Left colon (tissue), 2 donors: Measurements from ENCODE around the gene CAPN12. TPM values are rescaled to one million over a fixed set of nuclear protein-coding genes. Genes with fewer than 3 reads are reported as not detected.

ENCODE experiments used
- ATAC-seq: fragments of 200-7000 bp; cut with Tn5 transposase; one replicate; pipeline ENCODE4 v1.9.1; 2020; ENCODE audit warnings: mild to moderate bottlenecking, moderate library complexity
- DNase-seq, 2 donors: peaks; one replicate each; pipeline ENCODE4 v3.0.0-alpha.2; 2020
- intact Hi-C, 2 donors: fragments of 100-400 bp; cut with DNase I in 1 of 2; cut with micrococcal nuclease in 1 of 2; formaldehyde crosslinking; loops; one replicate each; pipeline versions ENCODE4 v1.11.2 to v1.14.0; 2022; cut with DNase I, micrococcal nuclease
- total RNA-seq, 2 donors: library from RNA; stranded (reverse); fragmentation: NEBNext Ultra II Directional; extraction: Animal tissue kit (Norgen Biotek cat#: 25700); gene quantifications; one replicate each; pipeline ENCODE4 v1.2.1, GENCODE V29; 2021
- donor health status: DM: no; HTN: no; CAD: no.
- donor health status: DM: yes; HTN: yes; CAD: no.

CAPN12 gene
- total RNA-seq, 2 donors from 2014 or later, result 10.1 to 10.2 TPM

- no peak for DNase-seq
- intact Hi-C loops, result no loop called here
- no peak for ATAC-seq
Observed at GRCh38 chr19:38692458-38693379, 51.6 kb downstream of the CAPN12 start.

GRCh38 chr19:38691938-38692457 is 52.3 kb downstream of the CAPN12 start:
- intact Hi-C loops, result no loop called here
- DNase-seq, result peak in 1 of 2 donors; percentile 75
- ATAC-seq, result no peak

- intact Hi-C loops, result no loop called here
- no peak for DNase-seq
- ATAC-seq, result no peak
Observed at GRCh38 chr19:38690832-38691231, 53.4 kb downstream of the CAPN12 start.

GRCh38 chr19:38690146-38690545 is 54.1 kb downstream of the CAPN12 start:
- ATAC-seq (no peak), DNase-seq (no peak)
- intact Hi-C loops, result no loop called here

- ATAC-seq, result no peak
- intact Hi-C loops, result no loop called here
- DNase-seq, result no peak
Observed at GRCh38 chr19:38687837-38688378, 56.4 kb downstream of the CAPN12 start.

GRCh38 chr19:38686530-38686888 is 57.8 kb downstream of the CAPN12 start:
- no peak for ATAC-seq
- no peak for DNase-seq
- intact Hi-C loops, result no loop called here

- ATAC-seq (no peak), DNase-seq (no peak)
- intact Hi-C loops, result no loop called here
Observed at GRCh38 chr19:38685666-38686529, 58.4 kb downstream of the CAPN12 start.

- ATAC-seq (no peak), DNase-seq (no peak)
- intact Hi-C loops, result no loop called here
Observed at GRCh38 chr19:38684862-38685665, 59.2 kb downstream of the CAPN12 start.

- intact Hi-C loops, result no loop called here
- DNase-seq (peak; percentile 69 to 93), ATAC-seq (peak; percentile 71)
Observed at GRCh38 chr19:38684078-38684861, 60.0 kb downstream of the CAPN12 start.

GRCh38 chr19:38683393-38684077 is 60.7 kb downstream of the CAPN12 start:
- ATAC-seq (peak; percentile 69), DNase-seq (peak; percentile 84 to 93)
- intact Hi-C loops, result no loop called here

- ATAC-seq, result no peak
Observed at GRCh38 chr19:38682872-38683392, 61.3 kb downstream of the CAPN12 start.

GRCh38 chr19:38682195-38682867 is 61.9 kb downstream of the CAPN12 start:
- DNase-seq (no peak), ATAC-seq (no peak)
- intact Hi-C loops, result no loop called here

More at GRCh38 chr19:38682872-38683392, 61.3 kb downstream of the CAPN12 start:
- no peak for DNase-seq
- intact Hi-C loops, result no loop called here

Other genes starting within 250 kb of the CAPN12 start
- 1 to 10 TPM; 2.9 to 6.6 TPM for gene MAP4K1, start 126.5 kb downstream of the CAPN12 start, total RNA-seq
- gene EIF3K, start 125.3 kb downstream of the CAPN12 start, total RNA-seq, result 100 to 1,000 TPM; 343 to 430 TPM
- gene ACTN4, start 96.8 kb downstream of the CAPN12 start, total RNA-seq, result 1,000 to 10,000 TPM in 1 of 2 donors, 100 to 1,000 TPM in 1; 971 to 1,150 TPM
- gene LGALS7, start 29.0 kb upstream of the CAPN12 start, total RNA-seq, result not detected
- not detected for gene LGALS7B, start 44.7 kb upstream of the CAPN12 start, total RNA-seq
- gene LGALS4, start 68.5 kb upstream of the CAPN12 start, total RNA-seq, result 1,000 to 10,000 TPM; 7,382 to 8,588 TPM
- 100 to 1,000 TPM; 292 to 483 TPM for gene ECH1, start 87.3 kb upstream of the CAPN12 start, total RNA-seq
- gene HNRNPL, start 105.5 kb upstream of the CAPN12 start, total RNA-seq, result 100 to 1,000 TPM; 269 to 281 TPM
- 1 to 10 TPM; 3.2 to 3.4 TPM for gene RINL, start 133.8 kb upstream of the CAPN12 start, total RNA-seq
- 10 to 100 TPM; 32.9 to 39.9 TPM for gene SIRT2, start 155.1 kb upstream of the CAPN12 start, total RNA-seq
- 10 to 100 TPM; 32.1 to 38.8 TPM for gene NFKBIB, start 155.5 kb upstream of the CAPN12 start, total RNA-seq
- under 1 TPM in 1 of 2 donors, not detected in 1; 0.55 TPM for gene CCER2, start 167.7 kb upstream of the CAPN12 start, total RNA-seq
- 10 to 100 TPM; 15.4 to 33.3 TPM for gene SARS2, start 186.3 kb upstream of the CAPN12 start, total RNA-seq
- gene MRPS12, start 186.5 kb upstream of the CAPN12 start, total RNA-seq, result 10 to 100 TPM; 36.3 to 50.4 TPM
- gene FBXO17, start 231.3 kb upstream of the CAPN12 start, total RNA-seq, result 1 to 10 TPM; 1.1 to 3.3 TPM